A673 (cell line): ENCODE results near the gene PFKL. TPM values are rescaled to one million over a fixed set of nuclear protein-coding genes. Genes with fewer than 3 reads are reported as not detected.

ENCODE experiments used
- BruUV-seq: library from RNA; stranded (reverse); fragments of 400-500 nt; replicated peaks from 2 replicates; lab custom pipeline; 2021; lab: Mats Ljungman, UMichigan
- CTCF ChIA-PET: fragments of 300-600 bp; sonication (Branson Sonifier 250); formaldehyde crosslinking; loops from one replicate; lab custom pipeline; 2022; ENCODE audit warnings: antibody characterized with exemption; lab: Charles Lee
- POLR2A ChIA-PET: fragments of 300-600 bp; sonication (Branson Sonifier 250); formaldehyde crosslinking; loops from one replicate; lab custom pipeline; 2022; ENCODE audit warnings: antibody characterized with exemption; ENCODE audit not compliant: low non-redundant PET; lab: Charles Lee
- DNase-seq: peaks from one replicate; pipeline ENCODE4 v3.0.0-alpha.2; 2015; ENCODE audit warnings: low spot score
- H3K27ac ChIP-seq: fragments of 200-600 bp; sonication (generic); 2 replicates; pipeline ENCODE4 v1.5.1; 2016; ENCODE audit warnings: mixed run types, low read depth, mild to moderate bottlenecking, mixed read lengths, antibody characterized with exemption, low read length; ENCODE audit not compliant: poor library complexity, severe bottlenecking
- H3K27me3 ChIP-seq: fragments of 200-600 bp; sonication (generic); replicated peaks from 2 replicates; pipeline ENCODE4 v1.6.1; 2017; ENCODE audit warnings: mixed run types, low read depth, mild to moderate bottlenecking, mixed read lengths, antibody characterized with exemption, low read length; ENCODE audit not compliant: insufficient read depth, poor library complexity
- H3K36me3 ChIP-seq: fragments of 200-600 bp; sonication (generic); 2 replicates; pipeline ENCODE4 v1.6.1; 2016; ENCODE audit warnings: mixed run types, mild to moderate bottlenecking, mixed read lengths, antibody characterized with exemption, low read length; ENCODE audit not compliant: insufficient read depth, poor library complexity, severe bottlenecking
- H3K4me1 ChIP-seq: fragments of 200-600 bp; sonication (generic); 2 replicates; pipeline ENCODE4 v1.6.1; 2017; ENCODE audit warnings: mixed run types, mild to moderate bottlenecking, mixed read lengths, antibody characterized with exemption, low read length; ENCODE audit not compliant: insufficient read depth, poor library complexity, severe bottlenecking
- H3K4me3 ChIP-seq: fragments of 200-600 bp; sonication (generic); 2 replicates; pipeline ENCODE4 v1.5.1; 2016; ENCODE audit warnings: low read depth, mixed run types, mild to moderate bottlenecking, mixed read lengths, low read length; ENCODE audit not compliant: poor library complexity, severe bottlenecking
- H3K9me3 ChIP-seq: fragments of 200-600 bp; sonication (generic); 2 replicates; pipeline ENCODE4 v1.6.1; 2016; ENCODE audit warnings: mixed run types, low read depth, mild to moderate bottlenecking, mixed read lengths, antibody characterized with exemption, low read length; ENCODE audit not compliant: poor library complexity, severe bottlenecking
- CTCF ChIP-seq: fragments of 300-800, 200-600 bp; sonication (generic); conservative IDR thresholded peaks from 2 replicates; pipeline ENCODE4 v1.5.1; 2017; ENCODE audit warnings: low read depth, mild to moderate bottlenecking, antibody characterized with exemption, low read length, moderate library complexity, mixed read lengths
- EZH2 ChIP-seq: fragments of 200-600 bp; sonication (generic); IDR thresholded peaks from 2 replicates; pipeline ENCODE4 v1.6.1; 2017; ENCODE audit warnings: borderline replicate concordance, low read depth, mild to moderate bottlenecking, mixed read lengths, antibody characterized with exemption, low read length; ENCODE audit not compliant: poor library complexity, severe bottlenecking
- intact Hi-C: fragments of 100-400 bp; cut with micrococcal nuclease; formaldehyde crosslinking; loops from one replicate; pipeline ENCODE4 v1.10.0; 2022; ENCODE audit not compliant: unreplicated experiment
- total RNA-seq: library from RNA; stranded (reverse); gene quantifications from 2 replicates; pipeline ENCODE4 v1.2.3, GENCODE V29; 2021

The PFKL gene
- total RNA-seq, 1 experiment from 2014 or later: 112 TPM

- TF ChIP-seq CTCF (no peak), EZH2 (no peak)
- Histone ChIP-seq H3K36me3 (peaks cover 5% of the 10 kb centered on the region), H3K27me3 (no peaks in the 10 kb centered on the region), H3K9me3 (no peaks in the 10 kb centered on the region), H3K4me1 (no peaks in the 10 kb centered on the region), H3K4me3 (no peak overlapping the region), H3K27ac (no peak overlapping the region)
- intact Hi-C loops: no loop called here
- POLR2A ChIA-PET: no interaction called here
- no peak for DNase-seq
- BruUV-seq: no TSS peak
- CTCF ChIA-PET: no interaction called here
These were observed 7.3 kb downstream of the PFKL start for GRCh38 chr21:44306936-44307704.

- intact Hi-C loops: no loop called here
- no peak overlapping the region for H3K4me3 ChIP-seq
- H3K27ac ChIP-seq: no peak overlapping the region
- CTCF ChIA-PET: no interaction called here
- no peaks in the 10 kb centered on the region for H3K27me3 ChIP-seq
- H3K9me3 ChIP-seq: no peaks in the 10 kb centered on the region
- H3K36me3 ChIP-seq: peaks cover 12% of the 10 kb centered on the region
- BruUV-seq: no TSS peak
- TF ChIP-seq CTCF (no peak), EZH2 (no peak)
- POLR2A ChIA-PET: no interaction called here
- DNase-seq: no peak
- H3K4me1 ChIP-seq: no peaks in the 10 kb centered on the region
These were observed 11.0 kb downstream of the PFKL start for GRCh38 chr21:44310628-44311507.

- Histone ChIP-seq H3K4me3 (no peak overlapping the region), H3K36me3 (peaks cover 12% of the 10 kb centered on the region), H3K27ac (no peak overlapping the region), H3K27me3 (no peaks in the 10 kb centered on the region), H3K4me1 (no peaks in the 10 kb centered on the region), H3K9me3 (no peaks in the 10 kb centered on the region)
- POLR2A ChIA-PET: no interaction called here
- intact Hi-C loops: no loop called here
- TF ChIP-seq CTCF (no peak), EZH2 (no peak)
- no TSS peak for BruUV-seq
- CTCF ChIA-PET: no interaction called here
- DNase-seq: no peak
These were observed 12.2 kb downstream of the PFKL start for GRCh38 chr21:44312089-44312488.
